Esophagus squamous epithelium (tissue), 4 donors: ENCODE results near the gene CSTPP1.

Source experiments
- CTCF ChIP-seq, 6 experiments: fragments of 450-650 bp in 4 of 6; fragments of 200-600 bp in 2 of 6; sonication (generic) in 2 of 6; IDR thresholded peaks; one replicate each; pipeline ENCODE4 v1.5.1; 2016 to 2019; ENCODE audit warnings: antibody characterized with exemption in 6 of 6, mild to moderate bottlenecking in 4 of 6, moderate library complexity in 4 of 6
- POLR2A ChIP-seq, 4 donors: fragments of 450-650 bp; IDR thresholded peaks; one replicate each; pipeline ENCODE4 v1.6.1; 2017; ENCODE audit warnings: antibody characterized with exemption in 4 of 4, mild to moderate bottlenecking in 4 of 4, moderate library complexity in 3 of 4

GRCh38 chr11:46895821-46896220 is 40.7 kb upstream of the CSTPP1 start:
- no peak for TF ChIP-seq POLR2A (IDR thresholded peaks at IDR 0.05)
- TF ChIP-seq CTCF (IDR thresholded peaks at IDR 0.05), result no peak
